Stimulated activated CD4-positive, alpha-beta T cell treated with anti-CD3 and anti-CD28 coated beads, Interleukin-12 subunit alpha, Interleukin-12 subunit beta, amount 100 ng/mL, for 24 hours (primary cell): Measurements from ENCODE around the gene GOLGA6C.
"Not testable (repeated sequence)": the region's sequence is repeated elsewhere in the genome, so short reads cannot be mapped to it uniquely, and the experiment has no call there.

Source experiments
- DNase-seq, 2 experiments: peaks; one replicate each; pipeline ENCODE4 v3.0.0-alpha.2; 2020; ENCODE audit warnings: low read depth in 2 of 2

The GOLGA6C gene

GRCh38 chr15:75258034-75258433, at the start of gene GOLGA6C:
TSS of gene GOLGA6C (plus strand) at chr15:75258334. CDS start at chr15:75258599, 265 bp downstream.
- DNase-seq, result not testable (repeated sequence)

- no peak for DNase-seq
Measured at GRCh38 chr15:75208501-75209288, 49.4 kb upstream of the GOLGA6C start.

- DNase-seq, result no peak
Measured at GRCh38 chr15:75209289-75209676, 48.9 kb upstream of the GOLGA6C start.

GRCh38 chr15:75210811-75211230, 47.3 kb upstream of the GOLGA6C start:
- DNase-seq, result no peak

- no peak for DNase-seq
Measured at GRCh38 chr15:75211436-75212199, 46.5 kb upstream of the GOLGA6C start.

GRCh38 chr15:75212200-75212858, 45.8 kb upstream of the GOLGA6C start:
- DNase-seq, result no peak

- no peak for DNase-seq
Measured at GRCh38 chr15:75213212-75213767, 44.8 kb upstream of the GOLGA6C start.

GRCh38 chr15:75213768-75214221, 44.3 kb upstream of the GOLGA6C start:
- no peak for DNase-seq

GRCh38 chr15:75214293-75215096, 43.6 kb upstream of the GOLGA6C start:
- DNase-seq, result no peak

GRCh38 chr15:75215107-75216004, 42.8 kb upstream of the GOLGA6C start:
- no peak for DNase-seq

GRCh38 chr15:75217012-75217411, 41.1 kb upstream of the GOLGA6C start:
- no peak for DNase-seq

- DNase-seq, result not testable (repeated sequence)
Measured at GRCh38 chr15:75217574-75217973, 40.6 kb upstream of the GOLGA6C start.

GRCh38 chr15:75219507-75219929, 38.6 kb upstream of the GOLGA6C start:
- DNase-seq, result not testable (repeated sequence)

GRCh38 chr15:75223688-75224087, 34.4 kb upstream of the GOLGA6C start:
- no peak for DNase-seq

GRCh38 chr15:75224281-75224680, 33.9 kb upstream of the GOLGA6C start:
- no peak for DNase-seq

GRCh38 chr15:75225102-75225836, 32.9 kb upstream of the GOLGA6C start:
- not testable (repeated sequence) for DNase-seq

GRCh38 chr15:75225951-75226732, 32.0 kb upstream of the GOLGA6C start:
- DNase-seq, result no peak

- not testable (repeated sequence) for DNase-seq
Measured at GRCh38 chr15:75227112-75227511, 31.0 kb upstream of the GOLGA6C start.
